ENCODE data around the gene SNRK. TPM values are rescaled to one million over a fixed set of nuclear protein-coding genes. Genes with fewer than 3 reads are reported as not detected.

The SNRK gene
- total RNA-seq, 1 experiment from 2014 or later = 16.0 TPM

GRCh38 chr3:43371494-43371893, 85.2 kb downstream of the SNRK start:
- DNase-seq (ENCODE audit: low read depth) = no peak

DNA sequence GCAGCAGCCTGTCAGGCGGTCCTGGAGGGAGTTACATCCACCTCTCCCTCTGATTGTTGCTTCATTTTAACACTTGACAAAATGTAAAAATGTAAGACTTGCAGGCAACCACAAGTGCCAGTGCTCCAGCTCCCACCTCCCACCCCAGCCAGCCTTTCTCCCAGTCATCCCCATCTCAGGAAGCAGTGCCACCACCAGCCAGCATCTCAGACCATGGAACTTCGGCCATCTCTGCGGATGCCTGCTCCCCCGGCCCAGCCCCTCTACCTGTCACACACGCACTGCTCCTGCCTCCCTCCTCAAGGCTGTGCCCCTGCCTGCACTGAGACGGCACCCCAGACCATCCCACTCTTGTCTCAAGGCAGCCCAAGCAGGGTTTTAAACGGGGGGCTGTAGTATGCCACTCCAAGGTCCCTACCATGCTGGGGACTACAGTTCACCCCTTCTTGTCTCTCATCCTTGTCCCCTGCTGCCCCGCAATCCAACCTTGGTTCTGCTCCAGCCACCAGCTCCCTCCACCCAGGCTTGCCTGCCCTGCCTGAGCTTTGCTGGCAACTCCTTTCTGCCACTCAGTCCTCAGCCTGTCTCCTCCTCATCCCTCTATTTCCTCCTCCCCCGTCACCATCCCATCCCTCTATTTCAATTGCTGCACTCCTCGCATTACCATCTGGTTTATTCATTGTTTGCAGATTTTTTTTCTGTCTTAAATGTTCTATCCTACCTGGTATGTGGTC, 85.8 kb downstream of the SNRK start:
- no peak for DNase-seq (ENCODE audit: low read depth)

- DNase-seq (ENCODE audit: low read depth) = no peak
Observed at GRCh38 chr3:43372809-43373559, 86.6 kb downstream of the SNRK start.

DNA sequence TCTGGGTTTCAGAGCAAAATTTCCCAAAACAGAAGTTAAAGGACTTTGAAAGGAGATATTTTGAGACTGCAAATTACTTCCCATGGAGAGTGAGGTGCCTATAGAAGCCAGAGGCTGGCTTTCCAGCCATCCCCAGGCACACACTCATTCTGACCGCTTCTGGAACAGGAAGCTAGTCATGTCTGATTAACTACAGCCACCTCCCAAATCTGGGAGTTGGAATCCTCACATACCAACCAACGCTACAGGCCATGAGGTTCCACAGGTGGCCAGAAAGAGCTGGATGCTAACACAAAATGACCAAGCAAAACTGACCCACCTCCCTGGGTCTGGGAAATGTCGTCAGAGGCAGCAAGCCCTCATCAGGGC, 87.2 kb downstream of the SNRK start:
- no peak for DNase-seq (ENCODE audit: low read depth)

GRCh38 chr3:43378066-43378935, 92.0 kb downstream of the SNRK start:
- peak; percentile 26 for DNase-seq (ENCODE audit: low read depth)

- DNase-seq (ENCODE audit: low read depth) = no peak
Observed at GRCh38 chr3:43379343-43379742, 93.0 kb downstream of the SNRK start.

GRCh38 chr3:43388175-43388574, 101.8 kb downstream of the SNRK start:
- DNase-seq (ENCODE audit: low read depth) = no peak

GRCh38 chr3:43388915-43389314, 102.6 kb downstream of the SNRK start:
- no peak for DNase-seq (ENCODE audit: low read depth)

GRCh38 chr3:43389388-43390254, 103.3 kb downstream of the SNRK start:
- peak; percentile 67 for DNase-seq (ENCODE audit: low read depth)

- no peak for DNase-seq (ENCODE audit: low read depth)
Observed at GRCh38 chr3:43390255-43390588, 103.9 kb downstream of the SNRK start.

DNA sequence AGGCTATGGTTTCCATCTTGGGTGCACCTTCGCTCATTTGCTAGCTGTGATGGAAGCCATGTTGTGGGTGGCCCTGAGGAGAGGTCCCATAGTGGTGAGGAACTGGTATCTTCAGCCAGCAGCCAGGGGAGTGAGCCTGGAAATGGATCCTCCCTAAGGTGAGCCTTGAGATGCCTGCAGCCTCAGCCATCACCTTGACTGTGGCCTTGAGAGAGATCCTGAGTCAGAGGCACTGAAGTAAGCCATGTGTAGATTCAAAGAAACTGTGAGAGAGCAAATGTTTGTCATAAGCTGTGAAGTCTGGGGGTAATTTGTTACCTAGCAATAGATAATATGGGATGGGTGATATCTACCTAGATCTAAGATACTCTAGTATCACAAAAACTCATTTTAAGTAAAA, 105.3 kb downstream of the SNRK start:
- no peak for DNase-seq (ENCODE audit: low read depth)

- peak; percentile 57 for DNase-seq (ENCODE audit: low read depth)
Observed at GRCh38 chr3:43394041-43394554, 107.8 kb downstream of the SNRK start.

GRCh38 chr3:43399034-43399433, 112.7 kb downstream of the SNRK start:
- no peak for DNase-seq (ENCODE audit: low read depth)

- no peak for DNase-seq (ENCODE audit: low read depth)
Observed at GRCh38 chr3:43400167-43400566, 113.8 kb downstream of the SNRK start.

Other genes with a start within 250 kb of the SNRK start
- gene POMGNT2, start 180.5 kb upstream of the SNRK start, total RNA-seq (2014; rRNA removed; shearing (Covaris generic)) = 14.9 and 18.8 TPM in 2 replicates